ENCODE data around the gene FTHL17. TPM values are rescaled to one million over a fixed set of nuclear protein-coding genes. Genes with fewer than 3 reads are reported as not detected.

FTHL17 gene
- total RNA-seq, 1 donor: not detected

DNA sequence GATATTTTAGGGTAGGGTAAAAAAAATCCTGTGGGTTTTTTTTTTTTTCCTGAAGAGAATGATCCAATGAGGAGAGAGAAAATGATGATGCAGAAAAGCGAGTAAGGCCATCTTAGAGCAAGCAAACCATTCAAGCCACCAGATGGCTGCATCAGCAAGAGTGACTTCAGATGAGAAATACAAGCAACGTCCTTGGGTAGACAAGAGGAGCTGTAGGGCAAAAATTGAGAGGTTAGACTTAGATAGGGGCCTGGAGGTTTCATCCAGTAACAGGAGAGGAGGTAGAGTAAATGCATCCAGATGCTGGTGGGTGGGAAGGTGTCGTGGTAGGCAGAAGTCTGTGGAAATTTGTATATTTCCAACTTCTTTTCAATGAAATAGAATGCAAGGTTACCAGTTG, 14.6 kb downstream of the FTHL17 start:
- TF ChIP-seq, protein P1, sequence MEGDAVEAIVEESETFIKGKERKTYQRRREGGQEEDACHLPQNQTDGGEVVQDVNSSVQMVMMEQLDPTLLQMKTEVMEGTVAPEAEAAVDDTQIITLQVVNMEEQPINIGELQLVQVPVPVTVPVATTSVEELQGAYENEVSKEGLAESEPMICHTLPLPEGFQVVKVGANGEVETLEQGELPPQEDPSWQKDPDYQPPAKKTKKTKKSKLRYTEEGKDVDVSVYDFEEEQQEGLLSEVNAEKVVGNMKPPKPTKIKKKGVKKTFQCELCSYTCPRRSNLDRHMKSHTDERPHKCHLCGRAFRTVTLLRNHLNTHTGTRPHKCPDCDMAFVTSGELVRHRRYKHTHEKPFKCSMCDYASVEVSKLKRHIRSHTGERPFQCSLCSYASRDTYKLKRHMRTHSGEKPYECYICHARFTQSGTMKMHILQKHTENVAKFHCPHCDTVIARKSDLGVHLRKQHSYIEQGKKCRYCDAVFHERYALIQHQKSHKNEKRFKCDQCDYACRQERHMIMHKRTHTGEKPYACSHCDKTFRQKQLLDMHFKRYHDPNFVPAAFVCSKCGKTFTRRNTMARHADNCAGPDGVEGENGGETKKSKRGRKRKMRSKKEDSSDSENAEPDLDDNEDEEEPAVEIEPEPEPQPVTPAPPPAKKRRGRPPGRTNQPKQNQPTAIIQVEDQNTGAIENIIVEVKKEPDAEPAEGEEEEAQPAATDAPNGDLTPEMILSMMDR (IDR thresholded peaks at IDR 0.05; ENCODE audit: insufficient read depth, low read length): no peak
- H3K4me3 ChIP-seq (ENCODE audit: low read depth, low read length): no peak overlapping the region
- DNase-seq (ENCODE audit: low read depth): no peak

DNA sequence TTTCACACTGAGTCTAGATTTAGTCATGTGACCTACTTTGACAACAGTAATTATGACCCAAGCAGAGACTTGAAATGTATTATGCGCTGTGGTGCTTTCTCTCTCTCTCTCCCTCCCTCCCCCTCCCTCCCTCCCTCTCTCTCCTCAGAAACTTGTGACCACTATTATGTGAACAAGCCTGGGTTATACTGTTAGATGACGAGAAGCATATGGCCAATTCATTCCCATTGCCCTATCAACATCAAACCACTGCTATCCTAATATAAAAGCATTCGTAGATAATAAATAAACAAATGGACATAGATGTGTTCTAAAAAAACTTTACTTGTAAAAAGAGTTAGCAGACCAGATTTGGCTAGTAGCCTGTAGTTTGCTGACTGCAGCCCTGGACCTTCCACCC, 18.2 kb downstream of the FTHL17 start:
- no peak overlapping the region for H3K4me3 ChIP-seq (ENCODE audit: low read depth, low read length)
- DNase-seq (ENCODE audit: low read depth): no peak
- TF ChIP-seq, protein P1 (IDR thresholded peaks at IDR 0.05; ENCODE audit: insufficient read depth, low read length): no peak

DNA sequence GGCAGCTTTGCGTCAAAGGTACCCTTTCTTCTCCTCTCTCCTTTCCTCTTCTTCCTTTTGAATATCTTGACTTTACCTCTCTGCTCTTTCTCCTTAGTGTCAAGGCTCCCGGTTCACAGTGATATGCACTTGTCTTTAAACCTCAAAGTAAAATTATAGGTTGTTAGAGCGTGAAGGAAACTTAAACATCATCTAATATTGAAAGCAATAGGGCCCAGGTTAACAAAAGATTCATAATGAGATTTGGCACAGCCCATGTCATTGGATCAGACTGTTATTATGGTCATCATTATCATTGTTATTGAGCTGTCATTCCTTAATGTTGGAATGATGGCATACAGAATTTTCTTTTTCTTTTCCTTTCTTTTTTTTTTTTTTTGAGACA, 32.5 kb downstream of the FTHL17 start:
- DNase-seq (ENCODE audit: low read depth): no peak
- TF ChIP-seq, protein P1 (IDR thresholded peaks at IDR 0.05; ENCODE audit: insufficient read depth, low read length): no peak
- no peak overlapping the region for H3K4me3 ChIP-seq (ENCODE audit: low read depth, low read length)

DNA sequence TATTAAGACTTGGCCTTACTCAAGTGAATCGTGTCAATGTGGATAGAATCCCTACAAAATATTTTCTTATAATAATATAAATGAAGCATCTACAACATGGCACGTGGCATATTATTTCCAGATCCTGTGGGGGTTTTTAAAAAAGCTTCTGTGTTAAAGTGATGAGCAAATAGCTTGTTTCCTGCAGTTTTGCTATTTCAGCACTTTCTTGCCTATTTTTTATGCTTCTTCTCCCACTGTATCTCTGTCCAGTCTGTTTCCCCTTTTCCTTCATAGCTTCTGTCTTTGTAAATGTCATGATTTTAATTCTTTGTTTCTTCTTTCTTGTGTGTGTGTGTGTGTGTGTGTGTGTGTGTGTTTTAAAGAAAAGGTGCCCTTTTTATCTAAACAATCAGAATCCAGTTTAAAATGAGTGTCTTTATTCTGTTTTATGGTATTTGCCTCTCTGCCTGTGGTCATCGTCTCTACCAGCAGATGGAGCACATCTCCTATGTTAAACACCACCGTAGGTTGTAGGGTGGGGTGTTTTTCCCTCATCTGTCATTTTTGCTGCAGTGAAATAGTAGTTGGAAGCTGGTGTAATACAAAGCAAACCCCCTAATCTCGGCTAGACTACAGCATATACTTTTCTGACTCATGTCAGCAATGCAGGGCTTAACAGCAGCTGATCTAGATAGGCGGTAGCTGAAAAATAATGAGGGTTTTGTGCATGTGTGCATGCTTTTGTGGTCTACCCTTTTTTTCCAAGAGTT, 33.1 kb downstream of the FTHL17 start:
- DNase-seq (ENCODE audit: low read depth): peak; percentile 38
- TF ChIP-seq, protein P1 (IDR thresholded peaks at IDR 0.05; ENCODE audit: insufficient read depth, low read length): peak; percentile 42
- H3K4me3 ChIP-seq (ENCODE audit: low read depth, low read length): no peak overlapping the region

DNA sequence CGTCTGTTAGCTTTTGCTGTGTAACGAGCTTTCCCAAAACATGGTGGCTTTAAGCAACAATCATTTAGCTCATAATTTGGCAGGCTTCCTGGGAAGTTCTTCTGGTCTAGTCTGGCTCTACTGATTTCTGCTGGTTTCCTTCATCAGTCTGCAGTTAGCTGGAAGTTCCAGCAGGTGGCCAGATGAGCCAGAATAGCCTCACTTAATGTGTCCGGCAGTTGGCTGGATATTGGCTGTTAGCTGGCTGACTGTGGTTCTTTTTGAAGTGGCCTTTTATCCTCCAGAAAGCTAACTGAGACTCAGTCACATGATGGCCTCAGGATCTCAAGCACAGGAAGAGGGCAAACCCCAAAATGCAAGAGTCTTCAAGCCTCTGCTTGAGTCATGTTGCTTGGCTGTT, 34.9 kb downstream of the FTHL17 start:
- no peak overlapping the region for H3K4me3 ChIP-seq (ENCODE audit: low read depth, low read length)
- TF ChIP-seq, protein P1 (IDR thresholded peaks at IDR 0.05; ENCODE audit: insufficient read depth, low read length): peak; percentile 66
- peak; percentile 31 for DNase-seq (ENCODE audit: low read depth)

DNA sequence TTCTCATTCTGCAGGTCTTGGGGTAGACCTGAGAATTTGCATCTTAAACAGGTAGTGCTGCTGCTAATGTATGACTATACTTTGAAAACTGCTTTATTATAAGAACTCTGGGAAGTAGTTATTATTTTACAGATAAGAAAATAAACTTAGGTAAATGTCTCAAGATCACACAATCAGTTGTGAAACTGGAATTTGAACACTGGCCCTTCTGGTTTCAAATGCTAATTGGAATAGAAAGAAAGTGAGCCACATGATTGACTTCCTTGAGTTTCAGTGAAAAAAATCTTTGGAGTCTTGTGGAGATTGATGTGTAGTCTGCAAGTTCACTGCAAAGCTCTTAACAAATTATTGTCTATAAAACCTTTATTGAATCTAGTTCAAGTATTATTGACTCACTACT, 44.5 kb downstream of the FTHL17 start:
- TF ChIP-seq, protein P1 (IDR thresholded peaks at IDR 0.05; ENCODE audit: insufficient read depth, low read length): no peak
- no peak for DNase-seq (ENCODE audit: low read depth)
- no peak overlapping the region for H3K4me3 ChIP-seq (ENCODE audit: low read depth, low read length)

DNA sequence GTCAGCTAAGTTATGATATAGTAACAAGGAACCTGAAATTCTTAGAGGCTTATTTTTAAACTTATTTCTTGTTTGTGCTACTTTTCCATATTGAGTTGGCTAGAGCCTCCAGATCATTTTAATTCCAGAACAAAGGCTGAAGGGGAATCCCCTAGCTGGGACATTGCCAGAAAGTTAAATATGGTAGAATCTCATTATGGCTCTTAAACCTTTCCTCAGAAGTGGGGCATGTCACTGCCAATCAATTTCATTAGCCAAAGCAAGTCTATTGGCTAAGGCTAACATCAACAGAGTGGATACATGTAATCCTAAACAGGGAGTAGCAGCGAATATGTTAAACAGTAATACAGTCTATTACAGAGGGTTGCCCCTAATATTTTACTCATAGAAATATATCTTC, 47.0 kb downstream of the FTHL17 start:
- no peak for DNase-seq (ENCODE audit: low read depth)
- TF ChIP-seq, protein P1 (IDR thresholded peaks at IDR 0.05; ENCODE audit: insufficient read depth, low read length): no peak

More for the DNA sequence above, 47.0 kb downstream of the FTHL17 start:
- H3K4me3 ChIP-seq (ENCODE audit: low read depth, low read length): no peak overlapping the region
